Measurements from ENCODE around the gene LPIN2.
A peak's percentile ranks its signal among the peaks of the same experiment; 100 is the strongest.

Gene LPIN2

GRCh38 chr18:2984091-2984490 lies 28.9 kb downstream of the LPIN2 start:
- TF ChIP-seq CTCF (IDR thresholded peaks at IDR 0.05; ENCODE audit: insufficient read depth, missing control alignments) = no peak
- peak; percentile 35 for FAIRE-seq
- DNase-seq (ENCODE audit: insufficient read length, low spot score) = no peak

- FAIRE-seq = no peak
- no peak for TF ChIP-seq CTCF (IDR thresholded peaks at IDR 0.05; ENCODE audit: insufficient read depth, missing control alignments)
- DNase-seq (ENCODE audit: insufficient read length, low spot score) = no peak
Measured at GRCh38 chr18:2983296-2983695, 29.6 kb downstream of the LPIN2 start.

- no peak for DNase-seq (ENCODE audit: insufficient read length, low spot score)
Measured at GRCh38 chr18:2982452-2983269, 30.3 kb downstream of the LPIN2 start.

GRCh38 chr18:2982022-2982421 lies 30.9 kb downstream of the LPIN2 start:
- no peak for FAIRE-seq
- no peak for DNase-seq (ENCODE audit: insufficient read length, low spot score)
- no peak for TF ChIP-seq CTCF (IDR thresholded peaks at IDR 0.05; ENCODE audit: insufficient read depth, missing control alignments)

More at GRCh38 chr18:2982452-2983269, 30.3 kb downstream of the LPIN2 start:
- TF ChIP-seq CTCF (IDR thresholded peaks at IDR 0.05; ENCODE audit: insufficient read depth, missing control alignments) = no peak
- FAIRE-seq = no peak

- TF ChIP-seq CTCF (IDR thresholded peaks at IDR 0.05; ENCODE audit: insufficient read depth, missing control alignments) = no peak
- DNase-seq (ENCODE audit: insufficient read length, low spot score) (no peak), FAIRE-seq (no peak)
Measured at GRCh38 chr18:2981212-2981728, 31.7 kb downstream of the LPIN2 start.

- FAIRE-seq = no peak
- DNase-seq (ENCODE audit: insufficient read length, low spot score) = no peak
- no peak for TF ChIP-seq CTCF (IDR thresholded peaks at IDR 0.05; ENCODE audit: insufficient read depth, missing control alignments)
Measured at GRCh38 chr18:2979871-2980790, 32.8 kb downstream of the LPIN2 start.
